ENCODE results near the gene SPN.
"Not testable (repeated sequence)": the region's sequence is repeated elsewhere in the genome, so short reads cannot be mapped to it uniquely, and the experiment has no call there.

The SPN gene

DNA sequence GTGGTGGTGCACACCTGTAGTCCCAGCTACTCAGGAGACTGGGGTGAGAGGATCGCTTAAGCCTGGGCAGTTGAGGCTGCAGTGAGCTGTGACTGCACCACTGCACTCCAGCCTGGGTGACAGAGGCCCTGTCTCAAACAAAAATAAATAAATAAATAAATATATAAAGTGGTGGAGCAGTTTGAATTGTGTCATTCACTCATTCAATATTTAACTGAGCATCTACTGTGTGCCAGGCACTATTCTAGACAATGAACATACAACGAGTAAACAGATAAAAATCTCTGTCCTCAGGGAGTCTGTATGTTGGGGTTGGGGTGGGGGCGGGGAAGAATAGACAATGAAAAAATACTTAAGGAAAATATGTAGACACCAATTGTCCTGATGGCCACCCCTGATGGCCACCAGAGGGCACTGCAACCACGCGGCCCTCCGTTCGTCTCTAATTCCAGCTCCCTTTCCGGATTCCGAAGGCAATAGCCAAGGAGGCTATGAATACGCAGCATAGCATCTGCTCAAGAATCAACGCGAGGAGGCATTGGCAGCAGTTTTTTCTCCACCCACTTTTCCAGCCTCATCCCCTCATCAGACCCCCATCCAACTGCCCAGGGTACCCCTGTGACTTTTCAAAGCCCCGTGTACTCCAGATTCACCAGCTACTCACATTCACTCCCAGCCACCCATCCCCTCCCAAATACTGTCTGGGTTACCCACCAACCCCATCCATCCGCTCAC is 37.4 kb downstream of the SPN start:
- intact Hi-C loops (cut with DNase I; ENCODE audit: low total_unique reads), result no loop called here
- peak; percentile 58 to 81 for DNase-seq
- H3K4me1 ChIP-seq, result no peaks in the 10 kb centered on the region
- no peak overlapping the region for H3K27ac ChIP-seq
- no peaks in the 10 kb centered on the region for H3K9me3 ChIP-seq
- no peak overlapping the region for H3K4me3 ChIP-seq
- TF ChIP-seq, protein P1, sequence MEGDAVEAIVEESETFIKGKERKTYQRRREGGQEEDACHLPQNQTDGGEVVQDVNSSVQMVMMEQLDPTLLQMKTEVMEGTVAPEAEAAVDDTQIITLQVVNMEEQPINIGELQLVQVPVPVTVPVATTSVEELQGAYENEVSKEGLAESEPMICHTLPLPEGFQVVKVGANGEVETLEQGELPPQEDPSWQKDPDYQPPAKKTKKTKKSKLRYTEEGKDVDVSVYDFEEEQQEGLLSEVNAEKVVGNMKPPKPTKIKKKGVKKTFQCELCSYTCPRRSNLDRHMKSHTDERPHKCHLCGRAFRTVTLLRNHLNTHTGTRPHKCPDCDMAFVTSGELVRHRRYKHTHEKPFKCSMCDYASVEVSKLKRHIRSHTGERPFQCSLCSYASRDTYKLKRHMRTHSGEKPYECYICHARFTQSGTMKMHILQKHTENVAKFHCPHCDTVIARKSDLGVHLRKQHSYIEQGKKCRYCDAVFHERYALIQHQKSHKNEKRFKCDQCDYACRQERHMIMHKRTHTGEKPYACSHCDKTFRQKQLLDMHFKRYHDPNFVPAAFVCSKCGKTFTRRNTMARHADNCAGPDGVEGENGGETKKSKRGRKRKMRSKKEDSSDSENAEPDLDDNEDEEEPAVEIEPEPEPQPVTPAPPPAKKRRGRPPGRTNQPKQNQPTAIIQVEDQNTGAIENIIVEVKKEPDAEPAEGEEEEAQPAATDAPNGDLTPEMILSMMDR (IDR thresholded peaks at IDR 0.05), result peak; percentile 76 to 77
- no peaks in the 10 kb centered on the region for H3K36me3 ChIP-seq
- peaks cover 0 to 41% of the 10 kb centered on the region in 2 donors for H3K27me3 ChIP-seq

DNA sequence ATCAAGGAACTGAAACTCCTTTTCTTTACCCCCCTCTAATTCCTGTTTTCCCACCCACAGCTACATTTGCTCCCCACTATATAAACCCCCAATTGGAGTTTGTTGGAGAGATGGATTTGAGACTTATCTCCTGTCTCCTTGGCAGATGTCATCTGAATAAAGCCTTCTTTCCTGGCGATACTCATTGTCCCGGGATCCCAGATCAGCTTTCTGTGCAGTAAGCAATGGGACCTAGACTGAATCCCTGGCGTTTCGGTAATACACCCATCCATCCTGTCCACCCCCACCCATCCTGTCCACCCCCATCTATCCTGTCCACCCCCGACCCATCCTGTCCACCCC is 38.1 kb downstream of the SPN start:
- no peak overlapping the region for H3K27ac ChIP-seq
- TF ChIP-seq, protein P1 (IDR thresholded peaks at IDR 0.05), result no peak
- intact Hi-C loops (cut with DNase I; ENCODE audit: low total_unique reads), result no loop called here
- no peaks in the 10 kb centered on the region for H3K36me3 ChIP-seq
- DNase-seq, result no peak
- no peaks in the 10 kb centered on the region for H3K4me1 ChIP-seq
- no peaks in the 10 kb centered on the region for H3K9me3 ChIP-seq
- H3K4me3 ChIP-seq, result no peak overlapping the region
- H3K27me3 ChIP-seq, result peaks cover 0 to 41% of the 10 kb centered on the region in 2 donors

DNA sequence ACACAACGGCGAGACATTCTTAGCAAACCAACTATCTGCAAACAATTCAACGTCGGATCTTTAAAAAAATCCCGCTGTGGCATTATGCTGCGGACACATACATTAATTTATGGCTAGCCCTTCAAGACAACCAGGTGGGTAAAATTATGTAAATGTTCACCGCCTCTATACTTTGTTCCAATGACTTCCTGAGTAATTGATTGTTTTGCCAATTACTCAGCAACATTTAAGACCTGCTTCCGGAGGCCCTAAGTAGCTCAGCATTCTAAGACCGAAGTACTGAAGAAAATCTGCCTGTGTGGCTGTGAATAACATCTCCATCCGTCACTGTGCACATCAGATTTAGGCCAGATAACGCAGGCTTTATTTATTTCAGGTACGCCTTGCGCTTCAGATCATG is 39.2 kb downstream of the SPN start:
- intact Hi-C loops (cut with DNase I; ENCODE audit: low total_unique reads), result no loop called here
- no peaks in the 10 kb centered on the region for H3K4me1 ChIP-seq
- TF ChIP-seq, protein P1 (IDR thresholded peaks at IDR 0.05), result no peak
- no peak overlapping the region for H3K4me3 ChIP-seq
- H3K27ac ChIP-seq, result no peak overlapping the region
- H3K9me3 ChIP-seq, result no peaks in the 10 kb centered on the region
- DNase-seq, result no peak
- H3K27me3 ChIP-seq, result peaks cover 0 to 41% of the 10 kb centered on the region in 2 donors
- no peaks in the 10 kb centered on the region for H3K36me3 ChIP-seq

DNA sequence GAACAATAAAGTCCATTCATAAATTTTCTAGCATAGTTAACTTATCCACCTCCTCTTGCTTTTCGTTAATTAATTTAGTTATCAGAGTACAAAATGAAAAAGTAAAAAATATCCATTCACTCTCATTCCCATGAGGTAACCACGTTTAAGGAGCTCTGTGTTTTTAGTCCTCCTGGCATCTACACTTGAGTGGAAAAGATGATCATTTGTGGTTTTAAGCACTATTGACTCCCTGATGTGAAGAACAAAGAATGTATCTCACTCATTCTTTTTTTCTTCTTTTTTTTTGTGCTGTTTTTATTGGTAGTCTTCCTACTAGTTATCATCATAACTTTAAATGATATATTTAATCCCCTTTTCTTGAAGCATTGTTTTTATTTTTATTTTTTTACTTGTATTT is 42.0 kb downstream of the SPN start:
- intact Hi-C loops (cut with DNase I; ENCODE audit: low total_unique reads), result no loop called here
- no peak for DNase-seq
- peaks cover 0 to 22% of the 10 kb centered on the region in 2 donors for H3K27me3 ChIP-seq
- H3K27ac ChIP-seq, result no peak overlapping the region
- H3K4me1 ChIP-seq, result no peaks in the 10 kb centered on the region
- H3K9me3 ChIP-seq, result no peaks in the 10 kb centered on the region
- TF ChIP-seq, protein P1 (IDR thresholded peaks at IDR 0.05), result no peak
- no peak overlapping the region for H3K4me3 ChIP-seq
- H3K36me3 ChIP-seq, result no peaks in the 10 kb centered on the region

DNA sequence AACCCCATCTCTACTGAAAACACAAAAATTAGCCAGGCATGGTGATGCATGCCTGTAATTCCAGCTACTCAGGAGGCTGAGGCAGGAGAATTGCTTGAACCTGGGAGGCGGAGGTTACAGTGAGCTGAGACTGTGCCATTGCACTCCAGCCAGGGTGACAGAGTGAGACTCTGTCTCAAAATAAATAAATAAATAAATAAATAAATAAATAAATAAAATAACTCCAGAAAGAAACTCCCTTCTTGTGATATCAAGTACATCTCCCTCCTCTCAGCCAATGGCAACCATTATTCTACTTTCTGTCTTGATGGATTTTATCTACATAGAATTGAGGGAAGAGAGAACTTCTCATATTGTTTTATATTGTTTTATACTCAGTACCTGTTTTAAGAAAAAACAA is 44.1 kb downstream of the SPN start:
- H3K4me1 ChIP-seq; H3K36me3 ChIP-seq; H3K4me3 ChIP-seq; intact Hi-C loops (cut with DNase I; ENCODE audit: low total_unique reads); H3K9me3 ChIP-seq; H3K27ac ChIP-seq; DNase-seq; H3K27me3 ChIP-seq: not testable (repeated sequence)

DNA sequence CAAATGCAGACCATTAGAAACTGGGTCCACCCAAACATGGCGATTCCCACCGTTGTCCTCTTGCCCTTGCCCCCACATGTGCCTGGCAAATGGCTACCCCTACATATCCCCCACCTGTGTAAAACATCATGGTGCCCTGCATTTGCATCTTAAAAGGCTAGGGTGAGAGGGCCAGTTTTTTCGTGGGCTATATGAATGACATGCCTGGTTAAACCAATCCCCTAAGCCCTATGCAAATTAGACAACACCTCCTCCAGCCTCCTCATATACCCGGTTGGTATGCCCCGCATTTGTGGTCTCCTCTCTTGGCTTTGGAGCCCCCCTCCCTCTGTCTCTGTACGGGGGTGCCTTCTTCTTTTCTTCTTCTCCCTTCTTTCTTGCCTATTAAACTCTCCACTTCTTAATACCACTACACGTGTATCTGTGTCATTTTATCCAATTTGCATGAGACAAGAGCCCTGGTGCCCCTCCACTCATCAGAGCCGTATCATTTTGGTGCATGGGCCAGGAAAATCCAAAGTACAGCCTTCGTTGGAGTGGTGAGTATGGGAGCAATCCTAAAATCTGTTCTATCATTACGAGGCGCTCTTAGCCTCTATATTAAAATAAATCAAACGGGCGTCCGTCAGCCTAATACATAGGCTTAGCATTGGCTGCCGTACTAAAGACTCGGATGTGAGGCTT is 46.0 kb downstream of the SPN start:
- TF ChIP-seq, protein P1 (IDR thresholded peaks at IDR 0.05), result no peak
- peaks cover 0 to 2% of the 10 kb centered on the region in 2 donors for H3K27me3 ChIP-seq
- no peak for DNase-seq
- no peaks in the 10 kb centered on the region for H3K9me3 ChIP-seq
- no peak overlapping the region for H3K4me3 ChIP-seq
- H3K4me1 ChIP-seq, result no peaks in the 10 kb centered on the region
- no peak overlapping the region for H3K27ac ChIP-seq
- intact Hi-C loops (cut with DNase I; ENCODE audit: low total_unique reads), result no loop called here
- H3K36me3 ChIP-seq, result no peaks in the 10 kb centered on the region

DNA sequence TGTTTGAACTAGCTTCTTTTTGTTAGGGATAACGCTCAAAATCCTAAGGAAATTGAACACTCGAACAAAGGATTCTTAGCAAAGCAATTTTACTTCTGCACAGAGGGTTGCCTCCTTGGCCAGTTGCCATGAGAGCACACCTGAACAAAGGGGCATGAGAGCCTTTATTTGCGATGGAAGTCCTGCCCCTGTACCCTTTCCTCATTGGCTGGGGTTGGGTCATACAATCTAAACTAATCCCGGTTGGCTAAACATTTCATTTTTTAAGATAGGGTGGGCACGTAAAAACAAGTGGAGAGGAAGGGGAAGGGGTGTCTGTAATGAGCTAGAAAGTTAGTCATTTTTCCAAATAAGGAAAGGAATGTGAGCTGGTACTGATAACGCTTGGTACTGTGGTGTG is 46.6 kb downstream of the SPN start:
- DNase-seq; H3K4me1 ChIP-seq; H3K27ac ChIP-seq; intact Hi-C loops (cut with DNase I; ENCODE audit: low total_unique reads); H3K36me3 ChIP-seq; H3K9me3 ChIP-seq; H3K27me3 ChIP-seq; H3K4me3 ChIP-seq: not testable (repeated sequence)
